HG03521 (cell line): ENCODE data around the gene RNF8.
"Not testable (repeated sequence)": the region's sequence is repeated elsewhere in the genome, so short reads cannot be mapped to it uniquely, and the experiment has no call there.

ENCODE experiments used
- ATAC-seq: cut with Tn5 transposase; IDR thresholded peaks from one replicate; pipeline ENCODE4 v1.9.1; 2021; ENCODE audit warnings: mild to moderate bottlenecking, moderate library complexity; ENCODE audit not compliant: unreplicated experiment

The RNF8 gene

DNA sequence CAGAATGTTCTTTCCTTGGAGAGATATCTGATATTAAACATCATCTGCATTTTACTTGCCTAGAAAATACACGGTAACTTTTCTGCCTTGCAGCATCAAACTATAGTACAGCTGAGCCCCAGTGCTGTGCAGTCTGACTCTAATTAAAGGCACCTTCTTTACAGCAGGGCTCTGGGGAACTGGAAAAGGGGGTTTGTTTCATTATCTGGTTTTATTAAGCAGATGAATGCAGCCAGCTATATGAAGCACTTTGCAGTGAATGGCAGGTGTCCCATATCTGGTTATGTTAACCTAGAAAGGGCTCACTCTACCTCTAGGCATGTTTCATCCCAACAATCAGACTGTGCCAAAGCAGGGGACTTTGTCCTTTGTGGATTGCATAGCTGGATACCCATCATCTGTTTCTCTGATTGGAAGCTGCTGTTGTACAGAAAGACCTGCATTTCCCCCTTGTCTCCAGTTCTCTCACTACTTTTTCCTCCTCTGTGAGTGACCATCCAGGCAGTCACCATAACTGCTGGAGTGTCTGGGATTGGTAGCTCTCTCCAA is 39.7 kb downstream of the RNF8 start:
- no peak for ATAC-seq

GRCh38 chr6:37396571-37397180 is 42.9 kb downstream of the RNF8 start:
- ATAC-seq = no peak

DNA sequence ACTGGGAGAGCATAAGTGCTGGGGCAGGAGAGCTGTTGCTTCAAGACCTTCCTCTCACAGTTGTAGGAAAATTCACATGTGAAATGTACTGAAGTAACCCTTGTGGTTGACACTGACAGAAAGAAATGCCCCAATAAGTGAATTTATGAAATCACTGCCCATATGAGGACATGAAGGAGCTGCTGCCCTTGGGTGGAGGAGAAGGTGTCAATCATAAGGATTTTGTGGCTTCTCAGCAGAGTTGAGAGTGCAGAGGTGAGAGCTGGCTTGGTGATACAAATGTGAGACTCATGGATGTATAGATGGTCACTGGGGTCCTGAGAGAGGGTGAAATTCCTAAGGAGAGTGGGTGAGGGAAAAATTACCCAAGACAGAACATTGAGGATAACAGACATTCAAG is 45.3 kb downstream of the RNF8 start:
- ATAC-seq = no peak

GRCh38 chr6:37399795-37400490 is 46.2 kb downstream of the RNF8 start:
- ATAC-seq = no peak

DNA sequence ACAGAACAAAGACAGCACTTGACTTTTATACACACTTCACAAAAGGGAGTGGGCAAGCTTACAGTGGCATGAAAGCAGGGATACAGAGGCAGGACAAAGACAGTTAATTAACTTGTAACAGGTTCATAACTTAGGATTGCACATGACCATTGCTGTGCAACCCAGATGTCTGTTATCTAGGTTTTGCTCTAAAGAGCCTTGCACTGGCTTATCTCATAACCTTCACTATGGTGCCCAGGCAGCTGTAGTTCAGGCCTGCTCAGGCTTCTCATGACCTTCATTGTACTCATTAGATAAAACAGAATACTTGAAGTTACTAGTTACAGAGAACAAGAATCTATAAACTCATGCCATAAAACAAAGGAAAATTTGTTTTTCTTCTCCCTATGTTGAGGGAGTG is 47.9 kb downstream of the RNF8 start:
- not testable (repeated sequence) for ATAC-seq

DNA sequence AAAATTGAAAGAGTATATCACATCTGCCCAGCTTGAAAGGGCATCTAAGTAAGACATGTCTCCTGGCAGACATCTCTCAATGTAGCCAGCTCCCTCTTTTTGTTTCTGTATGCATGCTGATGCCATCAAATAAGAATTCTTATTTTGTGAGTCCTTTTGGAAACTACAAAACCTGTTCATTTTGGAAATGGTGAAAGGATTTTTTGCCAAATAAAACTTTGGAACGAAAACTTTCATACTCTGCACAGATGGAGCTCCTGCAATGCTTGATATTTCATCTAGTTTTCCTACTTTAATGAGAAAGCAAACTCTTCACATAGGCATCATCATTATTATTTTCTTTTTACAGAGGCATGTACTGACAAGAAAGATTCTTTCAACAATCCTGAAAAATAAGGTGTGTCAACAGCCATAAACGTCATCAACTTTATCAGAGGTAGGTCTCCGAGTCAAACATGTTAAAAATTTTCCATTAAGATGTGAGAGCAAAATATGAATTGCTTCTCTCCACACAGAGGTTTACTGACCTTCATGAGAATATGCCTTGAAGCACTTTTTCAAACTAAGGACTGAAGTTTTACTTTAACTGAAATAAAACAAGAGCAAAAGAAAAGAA is 53.1 kb downstream of the RNF8 start:
- ATAC-seq = no peak

DNA sequence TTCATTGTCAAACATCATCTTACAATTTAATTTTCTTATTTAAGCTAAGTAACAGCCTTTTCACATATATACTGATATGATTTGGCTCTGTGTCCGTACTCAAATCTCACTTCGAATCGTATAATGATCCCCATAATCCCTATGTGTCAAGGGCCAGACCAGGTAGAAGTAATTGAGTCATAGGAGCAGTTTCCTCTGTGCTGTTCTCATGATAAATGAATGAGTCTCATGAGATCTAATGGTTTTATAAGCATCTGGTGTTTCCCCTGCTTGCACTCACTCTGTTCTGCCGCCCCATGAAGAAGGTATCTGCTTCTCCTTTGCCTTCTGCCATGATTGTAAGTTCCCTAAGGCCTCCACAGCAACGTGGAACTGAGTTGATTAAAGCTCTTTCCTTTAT is 54.2 kb downstream of the RNF8 start:
- no peak for ATAC-seq

DNA sequence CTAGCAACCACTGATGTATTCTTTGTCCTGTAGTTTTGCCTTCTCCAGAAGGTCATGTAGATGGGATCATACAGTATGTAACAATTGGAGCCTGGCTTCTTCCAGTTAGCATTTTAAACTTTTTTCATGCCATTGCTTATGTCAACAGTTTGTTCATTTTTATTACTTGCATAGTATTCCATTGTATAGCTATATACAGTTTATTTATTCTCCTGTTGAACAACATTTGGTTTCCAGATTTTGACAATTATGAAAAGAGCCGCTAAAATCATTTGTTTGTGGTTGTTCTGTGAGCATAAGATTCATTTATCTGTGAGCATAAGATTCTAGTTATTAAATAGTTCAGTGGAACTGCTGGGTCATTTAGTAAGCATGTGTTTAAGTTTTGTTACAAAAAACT is 55.7 kb downstream of the RNF8 start:
- ATAC-seq = no peak

DNA sequence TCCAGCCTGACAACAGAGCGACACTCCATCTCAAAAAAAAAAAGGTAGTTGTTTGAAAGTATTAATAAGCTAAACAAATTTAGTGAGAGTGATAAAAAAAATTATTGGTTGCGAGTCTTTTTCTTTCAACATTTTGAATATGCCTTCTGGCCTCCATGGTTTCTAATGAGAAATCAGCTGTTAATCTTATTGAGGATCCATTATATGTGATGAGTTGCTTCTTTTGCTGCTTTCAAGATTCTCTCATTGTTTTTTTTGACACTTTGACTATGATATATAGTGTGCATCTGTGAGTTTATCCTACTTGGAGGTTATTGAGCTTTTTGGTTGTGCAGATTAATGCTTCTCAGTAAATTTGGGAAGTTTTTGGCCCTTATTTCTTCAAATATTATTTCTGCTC is 63.6 kb downstream of the RNF8 start:
- ATAC-seq = no peak

DNA sequence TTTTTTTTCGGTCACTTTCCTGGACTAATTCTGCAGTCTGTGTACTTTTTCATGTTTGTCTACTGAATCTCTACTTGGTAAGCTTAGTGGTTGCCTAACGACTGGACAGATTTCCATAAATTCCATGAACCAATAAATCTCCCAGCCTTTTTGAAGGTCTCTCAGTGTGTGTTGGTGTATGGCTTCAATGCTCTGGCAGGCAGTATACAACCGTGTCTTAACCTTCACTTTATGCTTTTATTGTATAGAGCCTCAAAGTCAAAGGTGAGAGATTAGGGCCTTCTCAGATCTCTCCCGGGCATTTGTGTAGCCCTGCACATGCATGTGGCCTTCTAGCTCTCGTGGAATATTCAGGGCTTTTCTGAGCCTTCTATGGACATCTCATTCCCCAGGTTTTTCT is 64.9 kb downstream of the RNF8 start:
- no peak for ATAC-seq

DNA sequence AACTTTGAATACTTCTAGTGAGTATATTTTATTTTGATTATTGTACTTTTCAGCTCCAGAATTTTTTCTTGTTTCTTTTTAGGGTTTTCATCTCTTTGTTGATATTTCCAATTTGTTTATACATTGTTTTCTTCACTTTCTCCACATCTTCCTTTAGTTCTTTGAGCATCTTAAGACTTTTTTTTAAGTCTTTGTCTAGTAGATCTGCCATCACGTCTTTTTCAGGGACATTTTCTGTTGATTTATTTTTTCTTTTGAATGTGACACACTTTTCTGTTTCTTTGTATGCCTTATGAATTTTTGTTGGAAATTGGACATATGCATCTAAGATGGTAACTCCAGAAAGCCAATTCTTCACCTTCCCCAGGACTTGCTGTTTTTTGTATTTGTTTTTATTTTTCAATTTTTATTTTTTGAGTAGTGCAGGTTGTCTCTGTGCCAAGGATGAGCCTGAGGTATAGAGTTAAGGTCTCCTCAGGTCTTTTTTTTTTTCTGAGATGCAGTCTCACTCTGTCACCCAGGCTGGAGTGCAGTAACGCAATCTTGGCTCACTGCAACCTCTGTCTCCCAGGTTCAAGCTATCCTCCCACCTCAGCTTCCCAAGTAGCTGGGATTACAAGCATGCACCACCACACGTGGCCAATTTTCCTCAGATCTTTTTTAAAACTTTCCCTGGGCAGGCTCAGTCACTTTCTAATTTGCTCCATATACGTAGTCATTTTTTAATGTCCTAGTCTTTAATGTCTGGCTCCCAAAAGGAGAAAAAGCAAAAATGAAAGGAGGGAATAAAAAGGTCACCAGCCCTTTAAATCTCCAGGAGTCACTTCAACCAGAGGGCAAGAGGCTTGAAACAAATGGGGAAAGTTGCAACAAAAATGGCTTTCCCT is 72.5 kb downstream of the RNF8 start:
- ATAC-seq = no peak

GRCh38 chr6:37426945-37427510 is 73.2 kb downstream of the RNF8 start:
- ATAC-seq = no peak

- no peak for ATAC-seq
These were observed 75.6 kb downstream of the RNF8 start for GRCh38 chr6:37429352-37429750.

- no peak for ATAC-seq
These were observed 78.8 kb downstream of the RNF8 start for GRCh38 chr6:37432590-37432915.

DNA sequence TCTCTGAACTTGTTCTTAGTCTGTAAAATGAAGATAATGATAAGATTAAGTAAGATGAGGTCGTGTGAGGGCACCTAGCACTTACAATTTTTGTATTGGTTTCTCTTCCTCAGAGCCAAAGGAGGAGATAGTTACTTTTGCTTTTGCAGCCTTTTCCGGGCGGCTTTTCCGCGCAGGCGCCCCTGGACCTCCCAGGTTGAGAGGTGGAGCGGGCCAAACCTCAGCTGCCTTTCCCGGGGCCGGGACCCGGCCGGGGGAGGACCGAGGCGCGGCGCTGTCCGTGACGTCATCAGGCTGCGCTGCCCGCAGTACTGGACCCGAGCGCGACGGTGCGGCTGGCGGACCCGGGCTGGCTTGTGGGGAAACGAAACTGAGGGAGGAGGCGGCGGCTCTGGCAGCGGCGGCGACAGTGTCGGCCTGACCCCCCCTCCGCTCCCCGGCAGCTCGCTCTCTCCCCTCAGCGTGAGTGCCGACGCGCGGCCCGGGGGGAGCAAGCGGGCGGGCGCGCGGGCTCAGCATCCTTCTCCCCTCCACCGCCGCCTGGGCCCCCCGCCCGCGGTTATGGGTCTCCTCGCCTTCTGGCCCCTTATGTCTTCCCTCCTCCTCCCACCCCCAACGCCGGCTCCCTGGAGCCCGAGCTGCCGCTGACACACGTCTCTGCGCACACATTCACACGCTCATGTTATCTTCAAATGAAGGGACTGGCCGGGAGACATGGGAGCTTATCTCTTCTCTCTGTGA is 79.3 kb downstream of the RNF8 start, which contains the start of gene CMTR1:
Gene CMTR1 (plus strand): TSS at position 306 of the 741 bp plus-strand sequence. CDS start 2,409 bp downstream, outside the sequence.
- ATAC-seq = peak; percentile 91

- peak; percentile 15 for ATAC-seq
These were observed 80.0 kb downstream of the RNF8 start for GRCh38 chr6:37433657-37434271.

DNA sequence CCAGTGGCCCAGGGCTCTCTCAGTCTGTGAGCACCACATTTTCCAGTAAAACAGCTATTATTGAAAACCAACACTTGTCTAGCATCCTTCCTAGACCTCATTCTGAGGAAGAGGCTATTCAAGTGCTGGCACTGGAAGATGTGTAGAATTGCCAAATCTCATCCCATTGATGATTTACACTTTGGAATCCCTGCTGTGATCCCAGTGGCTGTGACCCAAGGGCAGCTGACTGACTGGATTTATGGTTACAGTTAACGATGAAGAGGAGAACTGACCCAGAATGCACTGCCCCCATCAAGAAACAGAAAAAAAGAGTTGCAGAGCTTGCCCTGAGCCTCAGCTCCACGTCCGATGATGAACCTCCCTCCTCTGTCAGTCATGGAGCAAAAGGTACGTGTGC is 81.6 kb downstream of the RNF8 start:
- ATAC-seq = no peak

- no peak for ATAC-seq
These were observed 82.0 kb downstream of the RNF8 start for GRCh38 chr6:37435816-37436215.

GRCh38 chr6:37438930-37439329 is 85.1 kb downstream of the RNF8 start:
- ATAC-seq = no peak

GRCh38 chr6:37441651-37442050 is 87.9 kb downstream of the RNF8 start:
- no peak for ATAC-seq
